Karpas-422 (cell line): ENCODE data around the gene SIGLECL1. TPM values are rescaled to one million over a fixed set of nuclear protein-coding genes. Genes with fewer than 3 reads are reported as not detected.
"Not testable (repeated sequence)": the region's sequence is repeated elsewhere in the genome, so short reads cannot be mapped to it uniquely, and the experiment has no call there.

Source experiments
- DNase-seq: peaks from one replicate; pipeline ENCODE4 v3.0.0-alpha.2; 2015
- H2AFZ ChIP-seq: fragments of 200-600 bp; sonication (generic); 2 replicates; pipeline ENCODE4 v1.6.1; 2014; ENCODE audit warnings: antibody characterized with exemption, low read length, mixed read lengths
- H3K27ac ChIP-seq: fragments of 200-600 bp; sonication (generic); 2 replicates; pipeline ENCODE4 v1.5.1; 2014; ENCODE audit warnings: mild to moderate bottlenecking, low read length, moderate library complexity
- H3K27me3 ChIP-seq: fragments of 200-600 bp; sonication (generic); 2 replicates; pipeline ENCODE4 v1.6.1; 2014; ENCODE audit warnings: low read length, mixed read lengths
- H3K36me3 ChIP-seq: fragments of 200-600 bp; sonication (generic); 2 replicates; pipeline ENCODE4 v1.6.1; 2014; ENCODE audit warnings: low read length, mixed read lengths; ENCODE audit not compliant: insufficient read depth
- H3K4me1 ChIP-seq: fragments of 200-600 bp; sonication (generic); 2 replicates; pipeline ENCODE4 v1.6.1; 2014; ENCODE audit warnings: mild to moderate bottlenecking, low read length, mixed read lengths
- H3K4me2 ChIP-seq: fragments of 200-600 bp; sonication (generic); 2 replicates; pipeline ENCODE4 v1.6.1; 2014; ENCODE audit warnings: low read length, low read depth, mild to moderate bottlenecking; ENCODE audit not compliant: poor library complexity, severe bottlenecking
- H3K4me3 ChIP-seq: fragments of 200-600 bp; sonication (generic); 2 replicates; pipeline ENCODE4 v1.5.1; 2014; ENCODE audit warnings: mild to moderate bottlenecking, antibody characterized with exemption, low read length, mixed read lengths
- H3K79me2 ChIP-seq: fragments of 200-600 bp; sonication (generic); 2 replicates; pipeline ENCODE4 v1.6.1; 2014; ENCODE audit warnings: mild to moderate bottlenecking, low read length, mixed read lengths
- H3K9ac ChIP-seq: fragments of 200-600 bp; sonication (generic); 2 replicates; pipeline ENCODE4 v1.6.0; 2014; ENCODE audit warnings: low read length
- H3K9me2 ChIP-seq: fragments of 200-600 bp; sonication (generic), shearing (Covaris generic); replicated peaks from 2 replicates; pipeline ENCODE4 v1.6.0; 2014; ENCODE audit warnings: mild to moderate bottlenecking, low read length, moderate library complexity; ENCODE audit not compliant: insufficient read depth
- H3K9me3 ChIP-seq: fragments of 300-700, 200-600 bp; sonication (generic); 2 replicates; pipeline ENCODE4 v1.6.1; 2014; ENCODE audit warnings: low read length, mixed read lengths
- H4K20me1 ChIP-seq: fragments of 200-600 bp; sonication (generic); 2 replicates; pipeline ENCODE4 v1.6.1; 2014; ENCODE audit warnings: mild to moderate bottlenecking, antibody characterized with exemption, low read length, low read depth; ENCODE audit not compliant: insufficient read depth
- total RNA-seq: library from RNA; depleted of rRNA; stranded (reverse); fragments of >200 nt; shearing (Covaris generic); gene quantifications from 2 replicates; pipeline ENCODE4 v1.2.3, GENCODE V29; 2014; ENCODE audit warnings: low replicate concordance

The SIGLECL1 gene
- total RNA-seq, 1 experiment from 2014 or later, result not detected

- Histone ChIP-seq H3K4me3 (no peak overlapping the region), H3K9me2 (no peaks in the 10 kb centered on the region), H3K79me2 (no peaks in the 10 kb centered on the region), H3K4me1 (peaks cover 32% of the 10 kb centered on the region), H3K9ac (no peak overlapping the region), H4K20me1 (no peaks in the 10 kb centered on the region), H3K36me3 (no peaks in the 10 kb centered on the region), H3K27me3 (no peaks in the 10 kb centered on the region), H3K27ac (no peak overlapping the region), H3K4me2 (no peak overlapping the region), H3K9me3 (no peaks in the 10 kb centered on the region), H2AFZ (no peak overlapping the region)
- peak; percentile 59 for DNase-seq
Measured at GRCh38 chr19:51219307-51219706, 31.6 kb upstream of the SIGLECL1 start.

- H2AFZ ChIP-seq, result no peak overlapping the region
- H3K9ac ChIP-seq, result no peak overlapping the region
- H3K9me2 ChIP-seq, result no peaks in the 10 kb centered on the region
- no peak overlapping the region for H3K4me2 ChIP-seq
- no peaks in the 10 kb centered on the region for H3K27me3 ChIP-seq
- no peak overlapping the region for H3K27ac ChIP-seq
- no peaks in the 10 kb centered on the region for H4K20me1 ChIP-seq
- no peaks in the 10 kb centered on the region for H3K79me2 ChIP-seq
- peaks cover 38% of the 10 kb centered on the region for H3K4me1 ChIP-seq
- no peaks in the 10 kb centered on the region for H3K36me3 ChIP-seq
- H3K9me3 ChIP-seq, result no peaks in the 10 kb centered on the region
- no peak overlapping the region for H3K4me3 ChIP-seq
- DNase-seq, result no peak
Measured at GRCh38 chr19:51219971-51220370, 30.9 kb upstream of the SIGLECL1 start.

GRCh38 chr19:51220996-51221395, 29.9 kb upstream of the SIGLECL1 start:
- no peaks in the 10 kb centered on the region for H3K79me2 ChIP-seq
- no peaks in the 10 kb centered on the region for H3K9me3 ChIP-seq
- H3K36me3 ChIP-seq, result no peaks in the 10 kb centered on the region
- peaks cover 48% of the 10 kb centered on the region for H3K4me1 ChIP-seq
- no peak overlapping the region for H2AFZ ChIP-seq
- no peaks in the 10 kb centered on the region for H4K20me1 ChIP-seq
- H3K4me2 ChIP-seq, result no peak overlapping the region
- no peak overlapping the region for H3K27ac ChIP-seq
- no peak overlapping the region for H3K4me3 ChIP-seq
- H3K27me3 ChIP-seq, result no peaks in the 10 kb centered on the region
- no peak for DNase-seq
- H3K9me2 ChIP-seq, result no peaks in the 10 kb centered on the region
- H3K9ac ChIP-seq, result no peak overlapping the region

- Histone ChIP-seq H3K4me3 (peak overlapping the region; percentile 46; the same call in 1 of the 2 replicates), H3K9me2 (no peaks in the 10 kb centered on the region), H3K4me1 (peaks cover 58% of the 10 kb centered on the region), H3K27me3 (no peaks in the 10 kb centered on the region), H3K27ac (peak overlapping the region; percentile 34; the same call in 1 of the 2 replicates), H3K36me3 (no peaks in the 10 kb centered on the region), H4K20me1 (no peaks in the 10 kb centered on the region), H3K9ac (peak overlapping the region; percentile 50), H3K9me3 (no peaks in the 10 kb centered on the region), H3K4me2 (peak overlapping the region; percentile 40), H2AFZ (no peak overlapping the region), H3K79me2 (no peaks in the 10 kb centered on the region)
- no peak for DNase-seq
Measured at GRCh38 chr19:51224163-51224641, 26.7 kb upstream of the SIGLECL1 start.

- peak within 1 kb of the TSS; percentile 46 for H3K4me3 ChIP-seq
- H2AFZ ChIP-seq, H4K20me1 ChIP-seq, H3K9me2 ChIP-seq, H3K79me2 ChIP-seq, H3K9me3 ChIP-seq, H3K27me3 ChIP-seq, H3K36me3 ChIP-seq: not testable (repeated sequence)
- H3K9ac ChIP-seq, result peak within 1 kb of the TSS; percentile 50
- peak; percentile 63 for DNase-seq
- peak within 1 kb of the TSS; percentile 34; the same call in 1 of the 2 replicates for H3K27ac ChIP-seq
- peak within 1 kb of the TSS; percentile 40 for H3K4me2 ChIP-seq
- H3K4me1 ChIP-seq, result peaks cover 52% of the 10 kb centered on the region
Measured at GRCh38 chr19:51224898-51225393, 25.9 kb upstream of the SIGLECL1 start, which contains the start of gene CD33. CD33 (plus strand) TSS chr19:51225080; CDS start chr19:51225119, 39 bp downstream.

GRCh38 chr19:51226067-51226466, 24.8 kb upstream of the SIGLECL1 start:
- no peaks in the 10 kb centered on the region for H3K36me3 ChIP-seq
- peak overlapping the region; percentile 50 for H3K9ac ChIP-seq
- no peaks in the 10 kb centered on the region for H3K27me3 ChIP-seq
- no peaks in the 10 kb centered on the region for H4K20me1 ChIP-seq
- H2AFZ ChIP-seq, result no peak overlapping the region
- H3K9me2 ChIP-seq, result no peaks in the 10 kb centered on the region
- peak overlapping the region; percentile 46; the same call in 1 of the 2 replicates for H3K4me3 ChIP-seq
- H3K27ac ChIP-seq, result no peak overlapping the region
- H3K79me2 ChIP-seq, result no peaks in the 10 kb centered on the region
- DNase-seq, result no peak
- no peaks in the 10 kb centered on the region for H3K9me3 ChIP-seq
- H3K4me2 ChIP-seq, result peak overlapping the region; percentile 40
- H3K4me1 ChIP-seq, result peaks cover 52% of the 10 kb centered on the region

GRCh38 chr19:51227326-51227725, 23.6 kb upstream of the SIGLECL1 start:
- H3K4me1 ChIP-seq, result peaks cover 52% of the 10 kb centered on the region
- no peaks in the 10 kb centered on the region for H3K27me3 ChIP-seq
- no peaks in the 10 kb centered on the region for H3K79me2 ChIP-seq
- H3K4me3 ChIP-seq, result peak overlapping the region; percentile 3
- DNase-seq, result peak; percentile 84
- peak overlapping the region; percentile 40 for H3K4me2 ChIP-seq
- no peak overlapping the region for H2AFZ ChIP-seq
- peak overlapping the region; percentile 54 for H3K27ac ChIP-seq
- no peaks in the 10 kb centered on the region for H3K9me3 ChIP-seq
- no peak overlapping the region for H3K9ac ChIP-seq
- H3K9me2 ChIP-seq, result no peaks in the 10 kb centered on the region
- no peaks in the 10 kb centered on the region for H3K36me3 ChIP-seq
- no peaks in the 10 kb centered on the region for H4K20me1 ChIP-seq

GRCh38 chr19:51227966-51228365, 22.9 kb upstream of the SIGLECL1 start:
- H3K4me2 ChIP-seq, result peak overlapping the region; percentile 40
- H3K9me3 ChIP-seq, result no peaks in the 10 kb centered on the region
- no peaks in the 10 kb centered on the region for H3K27me3 ChIP-seq
- H2AFZ ChIP-seq, result no peak overlapping the region
- no peaks in the 10 kb centered on the region for H3K36me3 ChIP-seq
- no peak overlapping the region for H3K4me3 ChIP-seq
- no peaks in the 10 kb centered on the region for H3K79me2 ChIP-seq
- H3K9me2 ChIP-seq, result no peaks in the 10 kb centered on the region
- peaks cover 52% of the 10 kb centered on the region for H3K4me1 ChIP-seq
- H3K27ac ChIP-seq, result peak overlapping the region; percentile 54
- no peaks in the 10 kb centered on the region for H4K20me1 ChIP-seq
- H3K9ac ChIP-seq, result no peak overlapping the region
- DNase-seq, result no peak
